ENCODE measurements around the gene CILP2.

DNA sequence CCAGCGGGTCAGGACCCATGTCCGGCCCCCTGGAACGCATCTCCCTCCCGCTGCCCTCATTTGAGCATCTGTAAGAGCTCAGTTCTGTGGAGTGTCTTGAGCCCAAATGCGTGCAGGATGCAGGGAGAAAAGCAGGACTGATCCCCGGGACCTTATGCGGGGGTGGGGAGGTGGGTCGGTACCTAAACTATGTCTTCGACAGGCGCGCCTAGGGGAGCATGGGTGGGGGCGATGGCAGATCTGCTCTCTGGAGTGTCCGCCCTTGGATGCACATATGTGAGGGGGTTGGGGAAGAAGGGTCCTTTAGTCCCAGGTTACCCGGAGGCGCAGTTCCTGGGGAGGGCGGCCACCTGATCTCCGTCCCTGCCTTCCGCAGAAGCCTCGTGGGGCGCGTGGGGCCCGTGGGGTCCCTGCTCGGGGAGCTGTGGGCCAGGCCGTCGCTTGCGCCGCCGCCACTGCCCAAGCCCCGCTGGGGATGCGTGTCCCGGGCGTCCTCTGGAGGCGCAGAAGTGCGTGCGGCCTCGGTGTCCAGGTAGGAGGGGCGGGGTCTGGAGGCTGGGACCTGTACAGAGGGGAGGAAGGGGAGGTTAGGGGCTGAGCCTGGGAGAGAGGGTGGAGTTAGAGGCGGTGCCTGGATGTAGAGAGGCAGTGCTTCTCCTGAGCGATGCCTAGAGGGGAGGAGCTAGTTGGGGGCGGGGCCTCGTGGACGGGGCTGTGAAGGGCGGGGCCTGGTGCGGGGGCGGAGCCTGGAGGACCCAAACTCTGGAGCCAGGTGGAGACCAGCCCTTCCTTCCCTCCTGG is 2.9 kb downstream of the CILP2 start:
- TF ChIP-seq, protein P1, sequence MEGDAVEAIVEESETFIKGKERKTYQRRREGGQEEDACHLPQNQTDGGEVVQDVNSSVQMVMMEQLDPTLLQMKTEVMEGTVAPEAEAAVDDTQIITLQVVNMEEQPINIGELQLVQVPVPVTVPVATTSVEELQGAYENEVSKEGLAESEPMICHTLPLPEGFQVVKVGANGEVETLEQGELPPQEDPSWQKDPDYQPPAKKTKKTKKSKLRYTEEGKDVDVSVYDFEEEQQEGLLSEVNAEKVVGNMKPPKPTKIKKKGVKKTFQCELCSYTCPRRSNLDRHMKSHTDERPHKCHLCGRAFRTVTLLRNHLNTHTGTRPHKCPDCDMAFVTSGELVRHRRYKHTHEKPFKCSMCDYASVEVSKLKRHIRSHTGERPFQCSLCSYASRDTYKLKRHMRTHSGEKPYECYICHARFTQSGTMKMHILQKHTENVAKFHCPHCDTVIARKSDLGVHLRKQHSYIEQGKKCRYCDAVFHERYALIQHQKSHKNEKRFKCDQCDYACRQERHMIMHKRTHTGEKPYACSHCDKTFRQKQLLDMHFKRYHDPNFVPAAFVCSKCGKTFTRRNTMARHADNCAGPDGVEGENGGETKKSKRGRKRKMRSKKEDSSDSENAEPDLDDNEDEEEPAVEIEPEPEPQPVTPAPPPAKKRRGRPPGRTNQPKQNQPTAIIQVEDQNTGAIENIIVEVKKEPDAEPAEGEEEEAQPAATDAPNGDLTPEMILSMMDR (tag by site-specific recombination; IDR thresholded peaks at IDR 0.05), result no peak
- TF ChIP-seq ZBTB21 (tag by site-specific recombination; IDR thresholded peaks at IDR 0.05), result no peak
- TF ChIP-seq ZNF354C (tag by site-specific recombination; IDR thresholded peaks at IDR 0.05; ENCODE audit: borderline replicate concordance, low read depth), result no peak
- TF ChIP-seq, protein P2, sequence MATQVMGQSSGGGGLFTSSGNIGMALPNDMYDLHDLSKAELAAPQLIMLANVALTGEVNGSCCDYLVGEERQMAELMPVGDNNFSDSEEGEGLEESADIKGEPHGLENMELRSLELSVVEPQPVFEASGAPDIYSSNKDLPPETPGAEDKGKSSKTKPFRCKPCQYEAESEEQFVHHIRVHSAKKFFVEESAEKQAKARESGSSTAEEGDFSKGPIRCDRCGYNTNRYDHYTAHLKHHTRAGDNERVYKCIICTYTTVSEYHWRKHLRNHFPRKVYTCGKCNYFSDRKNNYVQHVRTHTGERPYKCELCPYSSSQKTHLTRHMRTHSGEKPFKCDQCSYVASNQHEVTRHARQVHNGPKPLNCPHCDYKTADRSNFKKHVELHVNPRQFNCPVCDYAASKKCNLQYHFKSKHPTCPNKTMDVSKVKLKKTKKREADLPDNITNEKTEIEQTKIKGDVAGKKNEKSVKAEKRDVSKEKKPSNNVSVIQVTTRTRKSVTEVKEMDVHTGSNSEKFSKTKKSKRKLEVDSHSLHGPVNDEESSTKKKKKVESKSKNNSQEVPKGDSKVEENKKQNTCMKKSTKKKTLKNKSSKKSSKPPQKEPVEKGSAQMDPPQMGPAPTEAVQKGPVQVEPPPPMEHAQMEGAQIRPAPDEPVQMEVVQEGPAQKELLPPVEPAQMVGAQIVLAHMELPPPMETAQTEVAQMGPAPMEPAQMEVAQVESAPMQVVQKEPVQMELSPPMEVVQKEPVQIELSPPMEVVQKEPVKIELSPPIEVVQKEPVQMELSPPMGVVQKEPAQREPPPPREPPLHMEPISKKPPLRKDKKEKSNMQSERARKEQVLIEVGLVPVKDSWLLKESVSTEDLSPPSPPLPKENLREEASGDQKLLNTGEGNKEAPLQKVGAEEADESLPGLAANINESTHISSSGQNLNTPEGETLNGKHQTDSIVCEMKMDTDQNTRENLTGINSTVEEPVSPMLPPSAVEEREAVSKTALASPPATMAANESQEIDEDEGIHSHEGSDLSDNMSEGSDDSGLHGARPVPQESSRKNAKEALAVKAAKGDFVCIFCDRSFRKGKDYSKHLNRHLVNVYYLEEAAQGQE (tag by site-specific recombination; IDR thresholded peaks at IDR 0.05), result no peak
- TF ChIP-seq, protein P3, sequence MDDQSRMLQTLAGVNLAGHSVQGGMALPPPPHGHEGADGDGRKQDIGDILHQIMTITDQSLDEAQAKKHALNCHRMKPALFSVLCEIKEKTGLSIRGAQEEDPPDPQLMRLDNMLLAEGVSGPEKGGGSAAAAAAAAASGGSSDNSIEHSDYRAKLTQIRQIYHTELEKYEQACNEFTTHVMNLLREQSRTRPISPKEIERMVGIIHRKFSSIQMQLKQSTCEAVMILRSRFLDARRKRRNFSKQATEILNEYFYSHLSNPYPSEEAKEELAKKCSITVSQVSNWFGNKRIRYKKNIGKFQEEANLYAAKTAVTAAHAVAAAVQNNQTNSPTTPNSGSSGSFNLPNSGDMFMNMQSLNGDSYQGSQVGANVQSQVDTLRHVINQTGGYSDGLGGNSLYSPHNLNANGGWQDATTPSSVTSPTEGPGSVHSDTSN (CRISPR knock-in tag; IDR thresholded peaks at IDR 0.05), result no peak
- no peak for TF ChIP-seq ZNF530 (tag by site-specific recombination; IDR thresholded peaks at IDR 0.05; ENCODE audit: low read depth)
- TF ChIP-seq, protein P4, sequence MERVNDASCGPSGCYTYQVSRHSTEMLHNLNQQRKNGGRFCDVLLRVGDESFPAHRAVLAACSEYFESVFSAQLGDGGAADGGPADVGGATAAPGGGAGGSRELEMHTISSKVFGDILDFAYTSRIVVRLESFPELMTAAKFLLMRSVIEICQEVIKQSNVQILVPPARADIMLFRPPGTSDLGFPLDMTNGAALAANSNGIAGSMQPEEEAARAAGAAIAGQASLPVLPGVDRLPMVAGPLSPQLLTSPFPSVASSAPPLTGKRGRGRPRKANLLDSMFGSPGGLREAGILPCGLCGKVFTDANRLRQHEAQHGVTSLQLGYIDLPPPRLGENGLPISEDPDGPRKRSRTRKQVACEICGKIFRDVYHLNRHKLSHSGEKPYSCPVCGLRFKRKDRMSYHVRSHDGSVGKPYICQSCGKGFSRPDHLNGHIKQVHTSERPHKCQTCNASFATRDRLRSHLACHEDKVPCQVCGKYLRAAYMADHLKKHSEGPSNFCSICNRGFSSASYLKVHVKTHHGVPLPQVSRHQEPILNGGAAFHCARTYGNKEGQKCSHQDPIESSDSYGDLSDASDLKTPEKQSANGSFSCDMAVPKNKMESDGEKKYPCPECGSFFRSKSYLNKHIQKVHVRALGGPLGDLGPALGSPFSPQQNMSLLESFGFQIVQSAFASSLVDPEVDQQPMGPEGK (tag by site-specific recombination; IDR thresholded peaks at IDR 0.05), result no peak
- TF ChIP-seq PRDM6 (tag by site-specific recombination; IDR thresholded peaks at IDR 0.05), result no peak
- no peak for TF ChIP-seq ZNF791 (tag by site-specific recombination; IDR thresholded peaks at IDR 0.05)
- no peak for TF ChIP-seq ZNF202 (tag by site-specific recombination; IDR thresholded peaks at IDR 0.05; ENCODE audit: borderline replicate concordance)
